Glutamatergic neuron (in vitro differentiated cells): Measurements from ENCODE around the gene KRTAP10-9. TPM values are rescaled to one million over a fixed set of nuclear protein-coding genes. Genes with fewer than 3 reads are reported as not detected.

Experiments used
- DNase-seq: peaks from one replicate; pipeline ENCODE4 v3.0.0; 2022
- H3K27ac Mint-ChIP-seq: one replicate; pipeline ENCODE4 v1.8.0; 2020; ENCODE audit warnings: mild to moderate bottlenecking, mixed read lengths, inconsistent platforms; ENCODE audit not compliant: unreplicated experiment
- H3K27me3 Mint-ChIP-seq: one replicate; pipeline ENCODE4 v1.8.0; 2020; ENCODE audit warnings: mild to moderate bottlenecking, moderate library complexity, mixed read lengths, inconsistent platforms; ENCODE audit not compliant: unreplicated experiment
- H3K36me3 Mint-ChIP-seq: one replicate; pipeline ENCODE4 v1.8.0; 2020; ENCODE audit warnings: mild to moderate bottlenecking, mixed read lengths, inconsistent platforms; ENCODE audit not compliant: unreplicated experiment
- H3K4me1 Mint-ChIP-seq: one replicate; pipeline ENCODE4 v1.8.0; 2020; ENCODE audit warnings: mild to moderate bottlenecking, low read depth, mixed read lengths, inconsistent platforms; ENCODE audit not compliant: unreplicated experiment
- H3K4me3 Mint-ChIP-seq: one replicate; pipeline ENCODE4 v1.8.0; 2020; ENCODE audit warnings: mild to moderate bottlenecking, mixed read lengths, inconsistent platforms; ENCODE audit not compliant: unreplicated experiment
- H3K9me3 Mint-ChIP-seq: one replicate; pipeline ENCODE4 v1.8.0; 2020; ENCODE audit warnings: mild to moderate bottlenecking, moderate library complexity, mixed read lengths, inconsistent platforms; ENCODE audit not compliant: unreplicated experiment
- CTCF ChIP-seq: fragments of 200-600 bp; sonication (generic); IDR thresholded peaks from one replicate; pipeline ENCODE4 v1.5.0; 2021; ENCODE audit not compliant: partially characterized antibody, unreplicated experiment
- total RNA-seq: library from RNA; stranded (reverse); fragmentation: NEBNext Ultra II Directional; extraction: Animal tissue kit (Norgen Biotek cat#: 25700); gene quantifications from one replicate; pipeline ENCODE4 v1.2.1, GENCODE V29; 2021; ENCODE audit not compliant: unreplicated experiment

Gene KRTAP10-9
- total RNA-seq, 1 donor from 2014 or later = not detected

- TF ChIP-seq CTCF = no peak
- no peak for DNase-seq
- Mint-ChIP-seq H3K9me3 (peaks cover 8% of the 10 kb centered on the region), H3K36me3 (no peaks in the 10 kb centered on the region), H3K4me1 (peaks cover 9% of the 10 kb centered on the region), H3K27ac (peak within 1 kb of the TSS; percentile 33), H3K27me3 (peaks cover 8% of the 10 kb centered on the region), H3K4me3 (no peak within 1 kb of the TSS)
Observed at GRCh38 chr21:44592446-44593311, 34.2 kb upstream of the KRTAP10-9 start, which contains the start of gene KRTAP10-6. Gene KRTAP10-6 (minus strand): TSS chr21:44592505. CDS start chr21:44592484, 21 bp downstream.

GRCh38 chr21:44593598-44594405 is 33.1 kb upstream of the KRTAP10-9 start:
- TF ChIP-seq CTCF = no peak
- H3K9me3 Mint-ChIP-seq = peaks cover 10% of the 10 kb centered on the region
- DNase-seq = no peak
- H3K4me3 Mint-ChIP-seq = no peak overlapping the region
- peak overlapping the region; percentile 77 for H3K27ac Mint-ChIP-seq
- peaks cover 8% of the 10 kb centered on the region for H3K27me3 Mint-ChIP-seq
- peaks cover 12% of the 10 kb centered on the region for H3K4me1 Mint-ChIP-seq
- peaks cover 5% of the 10 kb centered on the region for H3K36me3 Mint-ChIP-seq

- DNase-seq = no peak
- H3K4me1 Mint-ChIP-seq = peaks cover 12% of the 10 kb centered on the region
- H3K36me3 Mint-ChIP-seq = peaks cover 6% of the 10 kb centered on the region
- H3K4me3 Mint-ChIP-seq = no peak overlapping the region
- H3K27ac Mint-ChIP-seq = no peak overlapping the region
- no peak for TF ChIP-seq CTCF
- peaks cover 10% of the 10 kb centered on the region for H3K9me3 Mint-ChIP-seq
- peaks cover 8% of the 10 kb centered on the region for H3K27me3 Mint-ChIP-seq
Observed at GRCh38 chr21:44594406-44594916, 32.4 kb upstream of the KRTAP10-9 start.

GRCh38 chr21:44595524-44595923 is 31.4 kb upstream of the KRTAP10-9 start:
- H3K4me3 Mint-ChIP-seq = no peak overlapping the region
- DNase-seq = no peak
- no peak for TF ChIP-seq CTCF
- peaks cover 12% of the 10 kb centered on the region for H3K4me1 Mint-ChIP-seq
- H3K36me3 Mint-ChIP-seq = peaks cover 6% of the 10 kb centered on the region
- peaks cover 8% of the 10 kb centered on the region for H3K27me3 Mint-ChIP-seq
- peaks cover 12% of the 10 kb centered on the region for H3K9me3 Mint-ChIP-seq
- no peak overlapping the region for H3K27ac Mint-ChIP-seq
